Right cardiac atrium (tissue), 5 donors: Measurements from ENCODE around the gene SLC25A26. TPM values are rescaled to one million over a fixed set of nuclear protein-coding genes. Genes with fewer than 3 reads are reported as not detected.
"Not testable (repeated sequence)": the region's sequence is repeated elsewhere in the genome, so short reads cannot be mapped to it uniquely, and the experiment has no call there.

Experiments used
- ATAC-seq, 2 donors: fragments of 200-7000 bp; cut with Tn5 transposase; one replicate each; pipeline versions ENCODE4 v1.8.0 to v1.9.1; 2020; ENCODE audit warnings: moderate library complexity in 2 of 2, mild to moderate bottlenecking in 1 of 2
- DNase-seq, 3 donors: peaks; one replicate each; pipeline ENCODE4 v3.0.0-alpha.2; 2020
- H3K27ac ChIP-seq: one replicate; pipeline ENCODE4 v1.5.1; 2013; ENCODE audit warnings: mild to moderate bottlenecking, low read length, control low read depth, moderate library complexity
- H3K27me3 ChIP-seq: one replicate; pipeline ENCODE4 v1.6.1; 2013; ENCODE audit not compliant: control insufficient read depth, insufficient read depth
- H3K4me1 ChIP-seq: one replicate; pipeline ENCODE4 v1.6.1; 2013; ENCODE audit warnings: low read length; ENCODE audit not compliant: control insufficient read depth, insufficient read depth
- H3K4me3 ChIP-seq: one replicate; pipeline ENCODE4 v1.5.1; 2013; ENCODE audit warnings: low read length, control low read depth
- H3K9me3 ChIP-seq: one replicate; pipeline ENCODE4 v1.6.1; 2013; ENCODE audit warnings: low read length; ENCODE audit not compliant: control insufficient read depth
- WGBS: extraction: QIAGEN DNeasy Blood & Tissue Kit; methylation state at CpG from one replicate; pipeline ENCODE4 v1.1.7; 2013; 5-methylcytosine and 5-hydroxymethylcytosine counted together
- intact Hi-C, 4 donors: fragments of 100-400 bp; cut with DNase I; formaldehyde crosslinking; loops; one replicate each; pipeline versions ENCODE4 v1.11.0 to v1.14.0; 2022 to 2023
- polyA plus RNA-seq: library from polyadenylated mRNA; stranded (reverse); fragments of 200-250 nt; gene quantifications from one replicate; pipeline ENCODE4 v1.2.3, GENCODE V29; 2013
- total RNA-seq, 4 donors: library from RNA; stranded (reverse); fragmentation: NEBNext Ultra II Directional; extraction: Animal tissue kit (Norgen Biotek cat#: 25700); gene quantifications; one replicate each; pipeline ENCODE4 v1.2.1, GENCODE V29; 2021
- donor health status: healthy with polysubstance abuse.
- donor health status: DM: no; HTN: yes; CAD: no.
- donor health status: DM: no; HTN: no; CAD: no.
- donor health status: DM: no; HTN: yes; CAD: no; lungs with severe emphysema.
- donor health status: DM: yes; HTN: yes; CAD: no.

Gene SLC25A26
- total and polyA plus RNA-seq, 5 donors, result 23.9 to 39.4 (median 28.4) TPM

DNA sequence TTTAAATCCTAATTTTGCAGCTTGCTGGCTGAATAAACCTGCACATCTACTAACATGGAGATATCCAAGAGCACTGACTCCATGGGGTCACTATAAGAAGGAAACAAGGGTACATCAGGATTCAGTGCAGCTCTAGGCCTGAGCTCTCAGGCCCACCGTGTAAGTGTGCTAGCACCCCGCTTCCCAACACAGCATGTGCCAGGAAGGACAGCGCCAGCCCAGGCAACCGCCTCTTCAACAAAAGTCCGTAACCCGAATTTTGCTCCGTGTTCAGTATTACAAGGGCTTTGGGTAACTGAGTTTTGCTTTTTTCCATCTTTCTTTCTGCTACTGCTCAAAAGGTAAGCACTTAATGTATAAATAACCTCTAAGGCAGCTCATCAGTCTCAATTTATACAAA lies 190.2 kb downstream of the SLC25A26 start:
- intact Hi-C loops, result loop anchor here in 2 of 4 donors (10.0 kb wide), 2 partner anchors 84 to 94 kb away; partner anchors contain the start of gene LRIG1 (in 1 of the 2)
- Histone ChIP-seq H3K4me3 (no peak overlapping the region), H3K9me3 (no peaks in the 10 kb centered on the region), H3K27ac (peak overlapping the region; percentile 54), H3K4me1 (peaks cover 5% of the 10 kb centered on the region), H3K27me3 (no peaks in the 10 kb centered on the region)
- no peak for ATAC-seq
- WGBS, result 94% methylated on average over 7 of the region's 7 CpGs
- no peak for DNase-seq

DNA sequence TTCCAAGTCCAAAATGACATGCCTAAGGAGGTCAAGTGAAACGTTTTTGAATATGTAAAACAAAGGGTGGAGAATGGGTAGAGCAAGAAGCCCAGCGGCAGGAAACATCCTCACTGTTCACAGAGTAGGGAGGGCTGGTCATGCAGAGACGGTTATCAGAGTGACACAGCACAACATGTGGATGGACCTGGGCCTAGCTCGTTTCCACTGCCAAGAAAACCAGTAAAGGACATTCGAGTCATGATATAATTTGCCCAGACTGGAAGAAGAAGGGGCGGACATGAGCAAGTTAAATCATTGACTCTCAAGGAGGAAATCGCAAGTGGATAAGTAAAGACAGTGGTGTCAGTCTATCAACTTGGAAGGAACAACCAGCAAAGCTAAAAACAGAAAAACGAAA lies 190.7 kb downstream of the SLC25A26 start:
- 38% methylated on average over 8 of the region's 8 CpGs for WGBS

DNA sequence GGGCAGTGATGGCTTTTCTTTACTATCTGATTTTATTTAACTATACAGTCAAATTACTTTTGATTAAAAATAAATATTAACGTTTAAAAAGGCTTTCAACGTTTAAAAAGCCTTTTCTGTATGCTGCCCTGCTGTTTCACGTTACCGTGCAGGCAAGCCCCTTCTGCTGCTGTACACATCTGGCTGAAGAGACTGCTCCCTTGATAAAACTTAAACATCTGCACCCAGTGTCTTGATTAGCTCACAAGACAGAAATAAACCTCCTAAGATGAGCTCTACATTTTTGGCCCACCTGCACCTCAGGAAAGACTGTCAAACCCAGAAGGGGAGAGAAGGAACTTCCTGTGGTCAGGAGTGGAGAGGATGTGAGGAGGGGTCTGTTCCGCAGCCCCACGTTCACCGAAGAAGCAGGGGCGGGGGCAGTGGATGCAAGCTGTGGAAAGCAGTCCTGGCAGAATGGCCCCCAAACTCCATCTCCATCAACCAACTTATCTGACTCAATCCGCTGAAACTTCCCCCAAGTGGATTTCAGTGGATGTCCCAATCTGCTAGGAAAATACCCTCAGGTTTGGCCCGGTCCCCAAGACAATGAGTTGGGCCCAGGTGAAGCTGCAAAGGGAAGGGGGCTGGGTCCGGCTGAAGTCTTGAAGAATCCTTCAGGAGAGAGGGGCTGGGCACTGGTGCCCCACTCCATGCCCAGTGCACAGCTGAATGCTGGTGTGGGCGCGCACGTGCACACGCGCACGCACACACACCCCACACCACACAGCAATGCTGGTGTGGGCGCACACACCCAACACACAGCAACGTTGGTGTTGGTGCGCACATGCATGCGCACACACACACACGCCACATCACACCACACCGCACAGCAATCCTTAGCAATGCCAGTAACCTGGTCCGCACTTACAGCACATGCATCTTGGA lies 191.4 kb downstream of the SLC25A26 start:
- ATAC-seq (no peak), DNase-seq (no peak)
- Histone ChIP-seq H3K27ac (peak overlapping the region; percentile 61), H3K4me1 (peaks cover 9% of the 10 kb centered on the region), H3K27me3 (no peaks in the 10 kb centered on the region), H3K4me3 (no peak overlapping the region), H3K9me3 (no peaks in the 10 kb centered on the region)
- 84% methylated on average over 24 of the region's 24 CpGs for WGBS
- intact Hi-C loops, result loop anchor here in 2 of 4 donors (10.0 kb wide), 2 partner anchors 83 to 93 kb away; partner anchors contain the start of gene LRIG1 (in 1 of the 2)

More for the DNA sequence above, 190.7 kb downstream of the SLC25A26 start:
- Histone ChIP-seq H3K4me1 (peaks cover 5% of the 10 kb centered on the region), H3K4me3 (no peak overlapping the region), H3K9me3 (no peaks in the 10 kb centered on the region), H3K27ac (no peak overlapping the region), H3K27me3 (no peaks in the 10 kb centered on the region)
- ATAC-seq (peak; percentile 61 to 68), DNase-seq (no peak)
- intact Hi-C loops, result loop anchor here in 2 of 4 donors (10.0 kb wide), 2 partner anchors 83 to 93 kb away; partner anchors contain the start of gene LRIG1 (in 1 of the 2)

DNA sequence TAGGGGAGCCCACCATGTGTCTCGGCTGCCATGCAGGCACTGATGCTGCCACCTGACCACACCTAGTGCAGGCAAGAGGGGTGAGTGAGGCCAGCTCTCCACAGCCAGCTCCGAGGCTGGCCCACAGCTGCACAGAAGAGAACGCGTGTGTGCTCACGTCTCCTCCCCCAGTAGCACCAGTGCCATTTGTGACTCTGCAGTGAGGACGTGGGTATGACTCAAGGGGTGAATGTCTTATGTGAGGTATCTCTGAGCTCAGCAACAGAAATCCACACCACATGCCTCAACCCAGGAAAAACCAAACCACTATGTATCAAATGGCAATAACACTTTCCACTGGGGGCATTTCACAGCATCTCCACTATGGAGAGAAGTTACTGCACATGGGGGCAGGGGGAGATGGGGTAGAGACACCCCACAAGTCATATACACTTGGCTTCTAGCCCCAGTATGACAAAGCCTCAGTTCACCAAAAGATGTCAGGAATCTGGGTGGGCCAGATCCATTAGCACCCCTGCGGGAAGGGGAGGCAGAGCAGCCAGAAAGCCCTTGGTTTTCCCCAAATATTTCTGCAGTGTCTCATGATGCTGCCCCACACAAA lies 192.4 kb downstream of the SLC25A26 start:
- H3K9me3 ChIP-seq, result no peaks in the 10 kb centered on the region
- H3K27ac ChIP-seq, result peak overlapping the region; percentile 18

DNA sequence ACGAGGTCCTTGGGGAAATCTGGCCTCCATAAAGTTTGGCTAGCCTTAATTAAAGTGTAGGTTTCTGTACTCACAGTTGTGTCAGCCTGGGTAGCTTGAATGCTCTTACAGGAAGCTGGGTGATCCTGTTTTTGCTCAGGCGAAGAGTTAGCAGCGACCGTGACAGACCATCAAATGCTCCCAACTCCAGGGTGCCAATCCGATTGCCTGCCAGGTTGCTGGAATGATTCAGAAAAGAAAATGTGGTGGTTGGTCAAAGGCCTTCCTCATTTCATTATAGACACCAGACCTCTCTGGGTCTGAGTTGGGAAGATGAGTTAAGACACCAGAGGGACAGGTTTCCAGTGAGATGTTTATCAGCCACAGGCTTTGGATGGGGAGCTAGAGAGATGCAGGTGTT lies 194.0 kb downstream of the SLC25A26 start:
- ATAC-seq (no peak), DNase-seq (no peak)
- H3K4me1 ChIP-seq, result peaks cover 11% of the 10 kb centered on the region
- no peaks in the 10 kb centered on the region for H3K27me3 ChIP-seq
- no peaks in the 10 kb centered on the region for H3K9me3 ChIP-seq
- H3K27ac ChIP-seq, result peak overlapping the region; percentile 97
- WGBS, result 82% methylated on average over 5 of the region's 5 CpGs
- H3K4me3 ChIP-seq, result no peak overlapping the region
- intact Hi-C loops, result loop anchor here in 3 of 4 donors (5.0 to 10.0 kb wide), 3 partner anchors 80 to 90 kb away; partner anchors contain the start of gene LRIG1 (in 1 of the 3)

More for the DNA sequence above, 192.4 kb downstream of the SLC25A26 start:
- intact Hi-C loops, result loop anchor here in 2 of 4 donors (10.0 kb wide), 2 partner anchors 82 to 92 kb away; partner anchors contain the start of gene LRIG1 (in 1 of the 2)
- Histone ChIP-seq H3K27me3 (no peaks in the 10 kb centered on the region), H3K4me3 (no peak overlapping the region), H3K4me1 (peaks cover 11% of the 10 kb centered on the region)
- DNase-seq (no peak), ATAC-seq (no peak)
- WGBS, result 85% methylated on average over 7 of the region's 7 CpGs

DNA sequence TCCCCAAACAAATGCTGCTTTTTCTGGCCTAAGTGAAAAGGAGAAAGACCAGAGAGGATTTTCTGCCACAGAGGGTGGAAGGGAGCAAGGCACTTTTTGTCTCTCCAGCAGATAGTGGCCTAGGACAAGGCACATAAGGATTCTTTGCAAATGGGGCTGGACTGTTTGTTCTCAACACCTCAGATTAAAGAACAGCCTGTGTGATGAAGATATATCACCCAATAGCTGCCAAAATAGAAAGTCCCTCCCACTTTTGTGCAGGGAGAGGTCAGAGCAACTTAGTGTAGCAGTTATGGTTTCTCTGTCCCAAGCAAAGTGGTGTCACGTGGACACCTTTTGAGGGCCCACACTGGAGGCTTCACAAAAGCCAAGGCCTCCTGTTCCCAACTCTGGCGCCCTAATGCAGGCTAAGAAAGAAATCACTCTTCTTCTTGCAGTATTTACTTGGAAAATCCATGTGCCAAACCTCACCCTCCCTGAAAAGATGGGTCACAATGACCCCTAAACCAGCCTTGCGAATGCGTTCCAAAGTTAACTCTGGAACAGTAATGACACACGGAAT lies 195.1 kb downstream of the SLC25A26 start:
- H3K4me3 ChIP-seq, result no peak overlapping the region
- peaks cover 11% of the 10 kb centered on the region for H3K4me1 ChIP-seq
- ATAC-seq (peak; percentile 73 to 81), DNase-seq (peak in 1 of 3 donors; percentile 68)
- WGBS, result 55% methylated on average over 5 of the region's 5 CpGs
- H3K9me3 ChIP-seq, result no peaks in the 10 kb centered on the region
- intact Hi-C loops, result loop anchor here in 3 of 4 donors (5.0 to 10.0 kb wide), 3 partner anchors 79 to 89 kb away; partner anchors contain the start of gene LRIG1 (in 1 of the 3)
- H3K27me3 ChIP-seq, result no peaks in the 10 kb centered on the region
- peak overlapping the region; percentile 91 for H3K27ac ChIP-seq

DNA sequence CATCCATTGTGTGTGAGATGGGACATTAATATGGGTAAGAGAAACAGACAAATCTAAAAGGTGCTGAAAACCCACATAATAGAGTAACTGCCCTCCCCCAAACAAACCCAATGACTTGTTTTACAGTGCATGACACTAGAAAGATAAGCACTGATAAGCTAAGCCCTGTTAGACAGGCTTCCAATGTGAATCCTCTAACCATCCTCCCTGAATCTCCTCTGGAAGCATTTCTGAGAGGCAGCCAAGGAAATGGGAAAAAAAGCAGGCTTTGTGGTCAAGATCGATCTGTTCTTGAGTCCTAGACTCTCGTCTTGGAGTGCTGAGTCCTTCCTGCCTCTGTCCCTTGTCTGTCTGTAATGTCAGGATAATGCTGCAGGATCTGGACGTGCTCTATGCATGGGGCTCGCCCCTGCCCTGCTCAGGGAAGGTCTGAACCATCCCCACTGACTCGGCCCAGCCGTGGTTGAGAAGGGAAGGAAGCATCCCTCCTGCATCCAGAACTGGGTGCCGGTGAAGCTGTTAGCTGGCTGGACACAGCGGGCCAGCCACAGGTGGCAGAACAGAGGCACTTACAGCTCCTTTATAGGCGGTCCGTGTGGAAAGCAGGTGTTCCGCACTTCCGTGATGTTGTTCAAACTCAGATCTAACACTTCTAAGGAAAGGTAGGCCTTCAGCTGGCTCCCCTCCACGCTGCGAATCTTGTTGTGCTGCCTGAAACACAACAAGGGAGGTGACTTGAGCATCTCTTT lies 195.9 kb downstream of the SLC25A26 start:
- no peaks in the 10 kb centered on the region for H3K27me3 ChIP-seq
- no peak for ATAC-seq
- H3K27ac ChIP-seq, result peak overlapping the region; percentile 91
- H3K4me3 ChIP-seq, result no peak overlapping the region
- intact Hi-C loops, result loop anchor here in 3 of 4 donors (5.0 to 10.0 kb wide), 3 partner anchors 78 to 88 kb away; partner anchors contain the start of gene LRIG1 (in 1 of the 3)
- H3K4me1 ChIP-seq, result peaks cover 11% of the 10 kb centered on the region
- 69% methylated on average over 14 of the region's 14 CpGs for WGBS
- DNase-seq, result no peak
- no peaks in the 10 kb centered on the region for H3K9me3 ChIP-seq

DNA sequence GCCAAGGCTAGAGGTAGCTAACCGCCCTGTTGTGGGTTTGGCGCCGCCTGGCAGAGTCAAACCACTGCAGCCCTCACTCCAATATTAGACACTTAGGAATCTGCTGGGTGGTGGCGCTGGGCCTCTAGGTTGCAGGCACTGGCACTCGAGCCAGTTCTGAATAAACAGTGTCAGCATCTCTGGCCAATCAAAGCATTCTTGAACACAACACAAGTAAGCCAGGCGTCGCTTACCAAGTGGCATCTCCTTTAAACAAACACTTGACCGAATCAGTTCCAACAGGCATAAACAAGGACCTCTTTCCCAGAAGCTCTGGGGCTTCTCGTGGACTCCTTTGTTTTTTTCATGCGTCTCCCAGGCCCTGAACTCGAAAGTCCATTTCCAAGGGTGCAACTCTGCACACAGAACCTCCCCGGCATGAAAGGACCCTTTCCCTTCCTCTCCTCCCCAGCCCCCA lies 197.7 kb downstream of the SLC25A26 start:
- 68% methylated on average over 12 of the region's 12 CpGs for WGBS
- DNase-seq, result peak in 2 of 3 donors; percentile 70
- H3K9me3 ChIP-seq, result no peaks in the 10 kb centered on the region
- peak overlapping the region; percentile 8 for H3K27ac ChIP-seq
- peak; percentile 58 to 71 for ATAC-seq
- no peaks in the 10 kb centered on the region for H3K27me3 ChIP-seq
- intact Hi-C loops, result loop anchor here in 3 of 4 donors (5.0 to 10.0 kb wide), 3 partner anchors 76 to 86 kb away; partner anchors contain the start of gene LRIG1 (in 1 of the 3)
- peaks cover 9% of the 10 kb centered on the region for H3K4me1 ChIP-seq
- no peak overlapping the region for H3K4me3 ChIP-seq

DNA sequence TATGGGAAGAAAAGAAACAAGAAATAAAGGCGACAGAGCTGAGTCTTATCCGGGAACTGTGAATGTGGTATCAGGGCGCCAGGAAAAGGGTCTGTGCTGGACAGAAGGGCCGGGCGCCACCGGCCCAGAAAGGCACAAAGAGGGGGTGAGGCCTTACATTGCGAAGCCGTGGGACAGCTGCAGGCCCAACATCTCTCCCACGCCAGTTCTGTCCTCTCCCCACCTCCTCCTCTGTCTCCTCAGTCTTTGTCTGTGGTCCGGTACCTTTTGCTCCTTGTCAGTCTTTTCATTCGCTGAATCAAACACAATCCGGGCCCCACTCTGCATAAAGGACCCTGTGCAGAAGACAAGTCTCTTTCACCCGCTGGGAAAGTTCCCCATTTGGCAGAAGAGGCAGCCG lies 198.2 kb downstream of the SLC25A26 start:
- Histone ChIP-seq H3K4me1 (peaks cover 11% of the 10 kb centered on the region), H3K27ac (no peak overlapping the region), H3K9me3 (no peaks in the 10 kb centered on the region), H3K27me3 (no peaks in the 10 kb centered on the region), H3K4me3 (no peak overlapping the region)
- DNase-seq, result no peak
- intact Hi-C loops, result loop anchor here in 3 of 4 donors (5.0 to 10.0 kb wide), 3 partner anchors 76 to 86 kb away; partner anchors contain the start of gene LRIG1 (in 1 of the 3)
- ATAC-seq, result no peak
- WGBS, result 87% methylated on average over 14 of the region's 14 CpGs

DNA sequence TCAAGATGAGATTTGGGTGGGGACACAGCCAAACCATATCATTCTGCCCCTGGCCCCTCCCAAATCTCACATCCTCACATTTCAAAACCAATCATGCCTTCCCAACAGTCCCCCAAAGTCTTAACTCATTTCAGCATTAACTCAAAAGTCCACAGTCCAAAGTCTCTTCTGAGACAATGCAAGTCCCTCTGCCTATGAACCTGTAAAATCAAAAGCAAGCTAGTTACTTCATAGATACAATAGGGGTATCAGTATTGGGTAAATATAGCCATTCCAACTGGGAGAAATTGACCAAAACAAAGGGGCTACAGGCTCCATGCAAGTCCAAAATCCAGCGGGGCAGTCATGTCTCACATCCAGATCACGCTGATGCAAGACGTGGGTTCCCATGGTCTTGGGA lies 200.3 kb downstream of the SLC25A26 start:
- H3K27me3 ChIP-seq, intact Hi-C loops, H3K4me3 ChIP-seq, H3K9me3 ChIP-seq, ATAC-seq, DNase-seq, H3K27ac ChIP-seq: not testable (repeated sequence)
- H3K4me1 ChIP-seq, result peaks cover 15% of the 10 kb centered on the region
- WGBS, result 97% methylated on average over 3 of the region's 3 CpGs
